Activated T-cell treated with anti-CD3 and anti-CD28 coated beads, Interleukin-2, amount 50 U/mL, for 48 hours (primary cell): ENCODE measurements around the gene TRMT2B.
"Not testable (repeated sequence)": the region's sequence is repeated elsewhere in the genome, so short reads cannot be mapped to it uniquely, and the experiment has no call there.

ENCODE experiments used
- DNase-seq, 2 experiments: peaks; one replicate each; pipeline ENCODE4 v3.0.0-alpha.2; 2020

TRMT2B gene

DNA sequence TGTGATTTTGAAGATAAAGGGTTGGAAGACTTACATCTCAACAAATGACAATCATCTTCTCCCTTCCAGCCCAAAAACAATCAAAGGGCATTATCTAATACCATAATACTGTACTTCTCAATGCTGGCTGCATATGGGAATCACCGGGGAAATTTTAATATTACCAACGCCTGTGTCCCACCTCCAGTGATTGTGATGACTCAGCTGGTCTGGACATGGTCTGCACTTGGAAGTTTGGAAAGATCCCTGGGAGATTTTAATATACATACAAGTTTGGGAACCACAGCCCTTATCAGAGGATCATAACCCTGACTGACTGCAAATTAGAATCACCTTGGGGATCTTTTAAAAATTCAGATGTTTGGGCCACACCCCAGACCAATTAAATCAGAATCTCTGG lies 52.5 kb downstream of the TRMT2B start:
- no peak for DNase-seq

DNA sequence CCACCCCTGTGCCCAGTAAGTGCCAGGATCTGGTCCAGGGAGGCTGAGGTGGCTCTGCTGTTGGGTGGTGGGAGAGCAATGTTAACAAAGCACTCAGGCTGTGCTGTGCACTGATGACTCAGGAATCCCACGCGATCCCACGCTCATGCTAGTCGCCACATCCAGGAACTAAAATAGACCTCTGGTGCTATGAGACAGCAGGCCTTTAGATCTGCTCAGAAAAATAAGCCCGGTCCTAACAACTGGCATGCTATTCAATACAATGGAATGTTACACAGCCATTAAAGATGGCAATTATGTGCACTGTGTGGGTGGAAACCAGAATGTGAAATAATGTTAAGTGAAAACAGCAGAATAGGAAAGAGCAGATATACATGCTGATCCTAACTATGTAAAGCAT lies 56.4 kb downstream of the TRMT2B start:
- DNase-seq, result peak; percentile 54 to 62

DNA sequence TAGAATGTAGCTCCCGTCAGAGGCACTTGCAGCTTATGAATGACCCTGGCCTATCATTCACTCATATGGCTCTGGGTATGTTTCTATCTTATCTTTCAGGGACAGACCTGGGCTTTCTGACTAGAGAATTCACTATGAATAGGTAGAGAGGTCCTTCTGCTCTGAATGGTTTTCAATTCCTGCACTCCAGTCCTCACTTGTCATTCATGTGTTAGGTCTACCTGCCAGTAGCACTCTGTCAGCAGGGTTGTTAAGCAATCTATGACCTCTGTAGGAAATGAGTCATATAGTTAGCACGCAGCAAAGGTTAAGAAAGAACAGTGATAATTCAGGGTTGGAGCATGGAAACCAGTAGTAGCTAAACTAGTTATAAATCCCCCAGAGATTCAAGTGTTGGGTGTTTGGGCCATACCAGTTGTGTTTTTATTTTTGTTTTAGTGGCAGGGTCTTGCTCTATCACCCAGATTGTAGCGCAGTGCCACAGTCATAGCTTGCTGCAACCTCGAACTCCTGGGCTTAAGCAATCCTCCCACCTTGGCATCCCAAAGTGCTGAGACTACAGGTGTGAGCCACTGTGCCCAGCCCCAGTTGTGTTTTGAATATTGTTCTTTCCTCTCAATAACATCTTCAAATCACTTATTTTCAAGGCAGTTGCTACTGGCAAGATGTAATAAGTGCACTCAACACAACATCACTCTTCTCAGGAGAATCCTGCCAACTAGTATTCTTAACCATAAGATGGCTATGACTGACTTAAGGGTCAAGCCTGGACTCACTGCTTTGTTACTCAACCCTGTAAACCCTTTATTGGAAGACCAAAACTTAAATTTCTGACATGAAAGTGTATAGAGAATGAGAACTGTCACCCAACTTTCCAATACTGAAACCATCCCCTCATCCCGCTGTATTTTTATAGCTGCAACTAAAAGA lies 57.3 kb downstream of the TRMT2B start:
- peak; percentile 32 to 43 for DNase-seq

DNA sequence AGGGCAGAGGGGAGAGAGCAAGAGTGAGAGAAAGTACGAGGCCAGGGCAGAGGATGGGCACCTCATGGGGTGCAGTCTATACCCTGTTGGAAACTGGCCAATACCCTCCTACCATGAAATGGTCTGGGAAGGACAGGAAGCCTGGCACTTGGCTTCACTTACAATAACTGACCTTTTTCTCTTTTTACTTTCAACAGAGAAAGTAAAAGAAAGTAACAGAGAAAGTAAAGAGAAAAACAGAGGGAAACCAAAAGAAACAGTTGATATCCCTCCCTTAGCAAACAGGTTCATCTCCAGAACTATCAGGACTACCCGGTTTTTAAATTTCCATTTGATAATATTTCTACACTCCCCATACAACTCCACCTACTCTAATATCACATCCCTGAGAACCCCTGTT lies 61.8 kb downstream of the TRMT2B start:
- DNase-seq, result no peak

DNA sequence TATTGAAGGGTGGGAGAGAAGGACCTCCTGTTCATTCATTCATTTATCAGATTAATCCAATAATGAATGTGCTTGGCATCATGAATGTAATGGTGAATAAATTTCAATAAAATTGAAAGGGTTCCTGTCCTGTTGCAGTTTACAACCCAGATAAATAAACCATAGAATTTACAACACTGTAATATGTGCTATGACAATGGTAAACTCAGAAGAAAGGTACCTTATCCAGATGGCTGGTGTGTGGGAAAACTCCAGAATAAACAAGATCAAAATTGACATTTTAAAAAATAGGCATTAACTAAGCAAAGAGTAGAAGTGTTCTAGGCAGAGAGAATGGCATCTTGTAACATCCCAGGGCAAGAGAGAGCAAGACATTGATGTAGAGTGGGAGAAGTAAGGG lies 67.1 kb downstream of the TRMT2B start:
- no peak for DNase-seq

DNA sequence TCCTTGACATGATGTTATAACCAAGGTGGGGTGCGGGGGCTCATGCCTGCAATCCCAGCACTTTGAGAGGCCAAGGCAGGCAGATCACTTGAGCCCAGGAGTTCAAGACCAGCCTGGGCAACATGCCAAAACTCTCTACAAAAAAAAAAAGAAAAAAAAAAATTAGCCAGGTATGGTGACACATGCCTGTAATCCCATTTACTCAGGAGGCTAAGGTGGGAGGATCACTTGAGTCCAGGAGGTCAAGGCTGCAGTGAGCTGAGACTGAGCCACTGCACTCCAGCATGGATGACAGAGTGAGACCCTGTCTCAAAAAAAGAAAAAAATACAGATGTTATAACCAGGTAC lies 70.4 kb downstream of the TRMT2B start:
- not testable (repeated sequence) for DNase-seq

DNA sequence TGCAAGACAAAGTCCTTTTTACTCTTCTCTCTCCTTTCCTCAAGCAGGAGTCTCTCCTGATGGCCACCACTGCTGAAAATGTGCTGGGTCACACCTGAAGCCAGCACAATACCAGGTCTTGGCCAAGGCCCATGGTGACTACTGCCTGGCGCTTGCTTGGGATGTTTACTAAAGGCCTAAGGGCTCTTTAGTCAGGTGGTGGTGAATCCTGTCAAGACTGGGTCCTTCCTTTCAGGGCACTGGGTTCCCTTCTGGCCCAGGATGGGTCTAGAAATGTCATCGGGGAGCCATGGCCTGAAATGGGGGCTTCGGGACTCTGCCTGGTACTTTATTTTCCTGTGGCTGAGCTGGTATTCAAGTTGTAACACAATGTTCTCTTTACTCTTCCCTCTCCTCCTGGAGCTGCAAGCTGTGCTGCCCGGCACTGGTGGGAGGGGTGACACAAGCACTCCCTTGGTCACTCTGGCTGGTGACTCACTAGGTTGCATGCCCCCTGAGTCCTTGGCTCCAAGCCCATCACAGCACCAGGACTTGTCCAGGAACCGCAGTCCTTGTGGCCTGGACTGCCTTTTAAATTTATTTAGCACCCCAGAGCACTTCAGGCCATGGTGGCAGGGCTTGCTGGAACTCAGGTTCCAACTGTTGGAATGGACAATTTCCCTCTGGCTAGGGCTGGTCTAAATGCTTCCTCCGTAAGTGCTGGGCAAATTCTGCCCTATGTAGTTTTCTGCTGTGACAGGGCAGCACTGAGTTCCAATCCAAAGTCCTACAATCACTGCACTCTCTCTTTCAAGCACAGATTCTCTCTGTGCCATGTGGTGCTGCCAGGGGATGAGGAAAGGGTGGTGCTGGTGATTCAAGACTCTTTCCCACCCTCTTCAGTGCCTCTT lies 71.1 kb downstream of the TRMT2B start:
- no peak for DNase-seq

DNA sequence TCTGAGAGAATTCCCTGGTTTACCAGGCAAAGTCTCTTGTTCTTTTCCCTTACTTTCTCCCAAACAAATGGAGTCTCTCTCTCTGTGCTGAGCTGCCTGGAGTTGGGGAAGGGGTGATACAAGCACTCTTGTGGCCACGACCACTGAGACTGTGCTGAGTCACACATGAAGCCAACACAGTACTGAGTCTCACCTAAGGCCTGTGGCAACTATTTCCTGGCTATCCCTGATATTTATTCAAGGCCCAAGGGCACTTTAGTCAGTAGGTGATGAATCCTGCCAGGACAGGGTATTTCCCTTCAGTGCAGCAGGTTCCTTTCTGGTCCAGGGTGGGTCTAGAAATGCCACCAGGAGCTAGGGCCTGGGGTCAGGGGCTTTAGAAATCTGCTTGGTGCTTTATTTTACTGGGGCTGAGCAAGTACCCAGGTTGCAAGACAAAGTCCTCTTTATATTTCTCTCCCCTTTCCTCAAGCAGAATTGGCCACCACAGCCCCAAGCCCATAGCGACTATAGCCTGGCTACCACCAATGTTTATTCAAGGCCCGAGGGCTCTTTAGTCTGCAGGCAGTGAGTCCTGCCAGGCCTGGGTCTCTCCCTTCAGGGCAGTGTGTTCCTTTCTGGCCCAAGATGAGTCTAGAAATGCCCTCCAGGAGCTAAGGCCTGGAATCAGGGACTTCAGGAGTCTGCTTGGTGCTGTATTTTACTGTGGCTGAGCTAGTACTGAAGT lies 71.9 kb downstream of the TRMT2B start:
- peak in 1 of 2 experiments; percentile 18 for DNase-seq

DNA sequence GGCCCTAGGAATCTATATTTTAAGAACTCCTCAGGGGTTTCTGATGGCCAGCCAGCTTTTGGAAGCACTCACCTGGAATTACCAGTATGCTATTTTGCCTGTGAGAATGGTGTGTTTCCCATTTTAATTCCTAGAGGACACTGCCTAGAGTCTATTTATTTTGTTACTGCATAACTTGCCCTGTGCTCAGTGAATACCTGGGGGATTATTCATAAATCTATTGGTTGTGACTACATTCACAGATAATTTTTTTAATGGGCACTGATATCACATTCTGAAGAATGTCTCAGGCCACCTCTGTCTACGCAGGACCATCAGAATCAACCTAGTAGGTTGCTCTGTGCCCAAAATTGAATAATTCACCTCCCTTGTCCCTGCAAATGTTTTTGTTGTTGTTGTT lies 75.7 kb downstream of the TRMT2B start:
- no peak for DNase-seq

DNA sequence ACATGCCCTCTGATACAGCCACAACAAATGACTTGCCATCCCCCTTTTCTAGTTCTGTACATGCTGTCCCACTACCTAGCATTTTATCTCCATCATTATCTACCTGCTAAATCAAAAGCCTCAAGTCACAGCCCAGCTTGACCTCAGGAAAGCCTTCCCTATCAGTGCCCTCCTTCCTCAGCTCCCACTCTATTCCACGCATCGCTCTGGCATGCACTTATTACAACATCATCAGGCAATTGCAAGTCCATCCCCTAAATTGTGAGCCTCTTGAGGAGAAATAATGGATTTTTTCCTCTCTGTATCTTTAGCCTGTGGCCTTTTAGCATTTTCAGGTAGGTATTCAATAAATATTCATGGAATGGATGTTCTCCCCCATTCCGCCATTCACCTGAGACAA lies 76.7 kb downstream of the TRMT2B start:
- no peak for DNase-seq

DNA sequence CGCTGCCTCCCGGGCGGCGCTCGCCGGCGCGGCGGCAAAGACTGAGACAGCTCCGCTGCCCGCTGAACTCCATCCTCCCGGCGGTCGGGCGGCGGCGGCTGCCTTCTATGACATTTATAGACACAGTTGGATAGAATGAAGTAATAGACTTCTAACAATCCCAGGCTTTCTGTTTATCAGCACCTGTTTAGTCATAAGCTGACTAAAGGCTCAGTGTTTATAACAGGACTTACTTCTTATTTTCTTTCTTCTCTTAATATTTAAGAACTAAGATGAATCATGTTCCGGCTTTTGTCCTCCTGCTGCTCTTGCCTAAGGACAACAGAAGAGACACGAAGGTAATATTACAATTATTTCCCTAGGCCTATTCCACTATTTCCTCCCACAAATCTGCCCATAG lies 78.5 kb downstream of the TRMT2B start:
- DNase-seq, result no peak

DNA sequence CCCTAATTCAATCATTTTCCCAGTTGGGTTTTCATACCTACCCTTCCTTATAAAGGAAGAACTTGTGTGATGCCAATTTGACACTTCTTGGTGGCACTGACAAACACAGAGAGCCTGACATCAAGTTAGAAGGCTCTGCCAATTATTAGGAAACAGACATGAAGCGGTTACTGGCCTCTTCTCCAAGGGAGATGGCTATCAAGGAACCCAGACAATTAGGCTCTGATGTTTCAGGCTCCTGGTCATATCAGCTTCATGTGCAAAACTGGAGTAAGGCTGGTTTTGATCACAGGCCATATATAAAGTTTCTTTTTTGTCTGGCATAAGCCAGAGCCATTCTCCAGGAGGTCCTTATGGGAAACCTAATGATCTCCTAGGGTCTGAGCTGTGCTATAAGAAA lies 82.0 kb downstream of the TRMT2B start:
- no peak for DNase-seq

DNA sequence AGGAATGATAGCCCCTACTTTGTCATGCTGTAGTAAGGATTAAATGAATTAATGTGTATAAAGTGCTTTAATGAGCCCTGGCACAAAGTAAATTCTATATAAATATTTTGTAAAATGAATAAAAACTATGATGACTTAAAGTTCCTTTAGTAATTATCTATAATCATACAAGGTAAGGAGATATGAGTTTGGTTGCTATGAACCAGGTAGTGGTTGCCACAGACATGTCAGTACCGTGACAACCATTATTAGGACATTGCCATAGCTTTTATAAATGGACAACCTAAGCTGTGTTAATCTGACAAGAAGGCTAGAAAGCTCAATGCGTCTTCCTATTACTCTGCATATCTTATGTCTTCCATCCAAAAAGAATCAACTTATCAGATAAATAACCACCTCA lies 82.5 kb downstream of the TRMT2B start, which contains the start of gene ARL13A:
Gene ARL13A (plus strand): TSS at position 301 of the 400 bp plus-strand sequence. CDS start 3,982 bp downstream, outside the sequence.
- DNase-seq, result no peak

DNA sequence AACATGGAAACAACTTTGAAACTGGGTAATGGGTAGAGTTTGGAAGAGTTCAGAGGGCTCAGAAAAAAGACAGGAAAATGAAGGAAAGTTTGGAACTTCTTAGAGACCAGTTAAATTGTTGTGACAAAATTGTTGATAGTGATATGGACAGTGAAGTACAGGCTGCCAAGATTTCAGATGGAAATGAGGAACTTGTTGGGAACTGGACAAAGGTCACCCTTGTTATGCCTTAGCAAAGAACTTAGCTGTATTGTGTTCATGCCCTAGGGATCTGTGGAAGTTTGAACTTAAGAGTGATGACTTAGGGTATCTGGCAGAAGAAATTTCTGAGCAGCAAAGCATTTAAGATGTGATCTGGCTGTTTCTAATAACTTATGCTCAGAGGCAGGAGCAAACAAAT lies 87.5 kb downstream of the TRMT2B start:
- no peak for DNase-seq

DNA sequence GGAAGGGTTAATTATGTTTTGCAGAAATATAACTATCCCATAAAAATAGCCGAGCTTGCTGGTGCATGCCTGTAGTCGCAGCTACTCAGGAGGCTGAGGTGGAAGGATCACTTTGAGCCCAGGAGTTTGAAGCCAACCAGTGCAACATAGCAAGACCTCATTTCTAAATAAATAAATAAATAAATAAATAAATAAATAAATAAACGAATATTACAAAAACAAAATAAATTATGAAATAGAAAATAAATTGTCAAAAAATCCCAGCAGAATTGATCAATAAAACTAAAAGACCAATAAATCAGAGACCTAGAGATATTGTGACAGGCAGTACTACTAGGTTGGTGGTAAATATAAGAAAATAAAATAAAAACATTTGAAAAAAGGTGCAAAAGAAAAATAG lies 89.1 kb downstream of the TRMT2B start:
- no peak for DNase-seq
